ENCODE results near the gene SCIN.
"Not testable (repeated sequence)": the region's sequence is repeated elsewhere in the genome, so short reads cannot be mapped to it uniquely, and the experiment has no call there.

The SCIN gene

DNA sequence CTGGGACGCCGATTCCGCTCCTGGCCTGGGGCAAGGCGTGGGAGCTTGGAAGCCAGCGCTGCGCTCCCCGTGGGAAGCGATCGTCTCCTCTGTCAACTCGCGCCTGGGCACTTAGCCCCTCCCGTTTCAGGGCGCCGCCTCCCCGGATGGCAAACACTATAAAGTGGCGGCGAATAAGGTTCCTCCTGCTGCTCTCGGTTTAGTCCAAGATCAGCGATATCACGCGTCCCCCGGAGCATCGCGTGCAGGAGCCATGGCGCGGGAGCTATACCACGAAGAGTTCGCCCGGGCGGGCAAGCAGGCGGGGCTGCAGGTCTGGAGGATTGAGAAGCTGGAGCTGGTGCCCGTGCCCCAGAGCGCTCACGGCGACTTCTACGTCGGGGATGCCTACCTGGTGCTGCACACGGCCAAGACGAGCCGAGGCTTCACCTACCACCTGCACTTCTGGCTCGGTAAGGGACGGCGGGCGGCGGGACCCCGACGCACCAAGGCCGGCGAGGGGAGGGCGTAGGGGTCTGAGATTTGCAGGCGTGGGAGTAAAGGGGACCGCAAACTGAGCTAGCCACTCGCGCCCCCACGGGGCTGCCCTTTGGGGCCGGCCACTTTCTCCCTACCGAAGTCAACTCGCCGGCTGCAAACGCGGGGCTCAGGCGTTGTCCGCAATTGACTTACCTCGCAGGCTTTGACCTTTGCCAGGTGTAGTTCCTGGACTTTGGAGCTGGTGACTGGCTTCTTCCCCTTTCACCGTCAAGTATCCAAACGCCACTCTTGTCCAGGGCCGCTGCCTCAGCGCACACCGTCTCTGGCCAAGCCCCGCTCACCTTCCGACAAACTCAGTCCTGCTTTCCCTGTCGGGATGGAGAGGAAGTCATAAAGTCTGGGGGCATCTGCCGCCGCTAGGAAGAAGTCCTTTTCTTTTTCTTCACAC lies at the start of gene SCIN:
SCIN (plus strand) TSS at position 187 of the 928 bp plus-strand sequence; CDS start at position 254, 67 bp downstream.
- no peak for DNase-seq (ENCODE audit: low read depth in 1 of 2, low spot score in 1 of 2)

DNA sequence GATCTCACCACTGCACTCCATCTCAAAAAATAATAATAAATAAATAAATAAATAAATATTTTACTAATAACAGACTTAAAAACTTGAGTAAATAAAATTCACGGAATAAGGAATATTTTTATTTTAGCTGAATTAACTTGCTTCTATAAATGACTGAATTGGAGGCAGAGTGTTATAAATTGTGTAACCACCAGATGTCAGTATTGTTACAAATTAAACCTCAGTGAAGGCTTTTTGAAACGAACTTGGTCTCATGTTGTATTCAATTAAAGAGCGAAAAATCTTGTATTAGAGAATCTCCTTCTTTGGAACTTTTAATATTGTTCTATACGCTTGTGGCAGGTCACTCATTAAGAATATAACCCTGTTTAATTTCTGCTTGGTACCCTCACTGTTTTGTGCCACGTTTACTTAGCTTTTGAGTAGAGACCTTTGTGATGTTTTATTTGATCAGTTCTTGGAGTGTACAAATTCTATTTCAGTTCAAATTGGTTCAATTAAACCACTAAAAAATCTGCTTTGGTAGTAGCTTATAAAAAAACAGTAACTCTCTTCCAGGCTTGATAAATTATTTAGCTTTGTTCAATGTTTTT lies 45.6 kb upstream of the SCIN start:
- DNase-seq (ENCODE audit: low read depth in 1 of 2, low spot score in 1 of 2) = no peak

DNA sequence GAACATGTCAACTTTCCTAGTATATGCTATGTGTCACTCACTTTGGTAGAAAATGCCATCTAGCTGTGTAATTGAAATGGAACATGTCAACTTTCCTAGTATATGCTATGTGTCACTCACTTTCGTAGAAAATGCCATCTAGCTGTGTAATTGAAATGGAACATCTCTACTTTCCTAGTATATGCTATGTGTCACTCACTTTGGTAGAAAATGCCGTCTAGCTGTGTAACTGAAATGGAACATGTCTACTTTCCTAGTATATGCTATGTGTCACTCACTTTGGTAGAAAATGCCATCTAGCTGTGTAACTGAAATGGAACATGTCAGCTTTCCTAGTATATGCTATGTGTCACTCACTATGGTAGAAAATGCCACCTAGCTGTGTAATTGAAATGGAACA lies 43.8 kb upstream of the SCIN start:
- not testable (repeated sequence) for DNase-seq (ENCODE audit: low read depth in 1 of 2, low spot score in 1 of 2)

DNA sequence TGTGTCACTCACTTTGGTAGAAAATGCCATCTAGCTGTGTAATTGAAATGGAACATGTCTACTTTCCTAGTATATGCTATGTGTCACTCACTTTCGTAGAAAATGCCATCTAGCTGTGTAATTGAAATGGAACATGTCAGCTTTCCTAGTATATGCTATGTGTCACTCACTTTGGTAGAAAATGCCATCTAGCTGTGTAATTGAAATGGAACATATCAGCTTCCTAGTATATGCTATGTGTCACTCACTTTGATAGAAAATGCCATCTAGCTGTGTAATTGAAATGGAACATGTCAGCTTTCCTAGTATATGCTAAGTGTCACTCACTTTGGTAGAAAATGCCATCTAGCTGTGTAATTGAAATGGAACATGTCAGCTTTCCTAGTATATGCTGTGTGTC lies 42.9 kb upstream of the SCIN start:
- not testable (repeated sequence) for DNase-seq (ENCODE audit: low read depth in 1 of 2, low spot score in 1 of 2)

DNA sequence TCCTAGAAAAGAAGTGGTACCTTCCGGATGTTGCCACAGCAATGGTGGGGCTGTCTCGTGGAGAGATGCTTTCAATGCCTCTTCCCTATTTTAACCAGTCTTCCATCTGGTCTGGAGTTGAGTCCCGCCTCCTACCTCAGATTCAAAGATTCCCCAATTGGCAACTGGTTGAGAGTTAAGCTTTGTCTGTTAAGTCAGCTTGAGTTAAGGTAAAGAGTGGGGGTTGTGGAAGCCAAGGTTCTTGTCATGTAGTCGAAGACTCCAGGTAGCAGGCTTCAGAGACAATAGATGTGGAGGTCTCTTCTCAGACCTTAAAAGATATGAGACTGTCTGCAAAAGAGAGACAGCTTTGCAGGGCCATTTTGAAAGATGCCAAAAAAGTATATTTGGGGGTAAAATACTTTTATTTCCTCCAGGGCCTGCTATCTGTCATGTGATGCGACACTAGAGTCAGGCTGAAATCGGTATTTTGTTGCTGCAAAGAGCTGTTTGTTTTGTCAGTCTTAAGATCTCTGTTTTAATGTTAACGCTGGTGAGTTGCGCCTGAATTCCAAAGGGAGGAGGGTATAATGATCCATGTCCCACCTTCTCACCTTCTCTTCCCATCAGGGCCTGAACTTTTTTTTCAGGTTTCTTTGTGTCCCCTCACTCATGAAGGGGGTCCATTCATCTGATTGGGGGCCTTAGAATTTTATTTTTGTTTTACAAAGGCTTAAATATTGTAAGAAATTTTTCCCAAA lies 40.4 kb upstream of the SCIN start:
- DNase-seq (ENCODE audit: low read depth in 1 of 2, low spot score in 1 of 2) = no peak

DNA sequence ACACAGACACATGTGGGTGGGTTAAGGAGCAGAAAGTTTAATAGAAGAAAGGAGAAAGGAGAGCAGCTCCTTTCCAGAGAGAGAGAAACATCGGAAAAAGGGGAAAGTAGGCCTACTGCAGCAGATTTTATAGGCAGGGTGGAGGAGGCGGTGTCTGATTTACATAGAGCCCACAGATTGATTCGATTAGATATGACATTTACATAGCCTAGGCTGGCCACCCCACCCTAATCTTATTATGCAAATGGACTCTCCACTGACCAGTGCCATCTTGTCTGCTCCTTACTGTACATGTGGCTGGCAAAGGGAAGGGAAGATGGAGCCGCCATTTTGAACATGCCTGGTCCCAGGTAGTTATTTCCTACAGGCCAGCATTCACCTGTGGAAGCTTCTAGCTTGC lies 38.7 kb upstream of the SCIN start:
- DNase-seq (ENCODE audit: low read depth in 1 of 2, low spot score in 1 of 2) = no peak

DNA sequence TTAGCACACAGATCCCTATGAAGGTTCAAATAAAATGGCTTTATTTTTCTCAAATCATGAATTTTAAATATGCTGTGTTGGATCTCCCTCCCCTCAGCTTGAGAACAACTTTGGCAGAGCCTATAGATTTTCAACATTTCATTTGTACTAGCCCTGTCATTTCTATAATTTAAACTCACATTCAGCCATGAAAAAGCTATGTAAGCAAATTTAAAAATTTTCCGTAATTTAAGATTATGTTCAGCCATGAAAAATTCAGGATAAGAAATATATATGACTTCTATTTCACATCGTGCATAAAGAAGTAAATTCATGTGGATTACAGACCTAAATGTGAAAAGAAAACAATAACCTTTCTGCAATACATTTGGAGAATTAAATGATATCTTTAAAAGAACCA lies 36.5 kb upstream of the SCIN start:
- no peak for DNase-seq (ENCODE audit: low read depth in 1 of 2, low spot score in 1 of 2)

DNA sequence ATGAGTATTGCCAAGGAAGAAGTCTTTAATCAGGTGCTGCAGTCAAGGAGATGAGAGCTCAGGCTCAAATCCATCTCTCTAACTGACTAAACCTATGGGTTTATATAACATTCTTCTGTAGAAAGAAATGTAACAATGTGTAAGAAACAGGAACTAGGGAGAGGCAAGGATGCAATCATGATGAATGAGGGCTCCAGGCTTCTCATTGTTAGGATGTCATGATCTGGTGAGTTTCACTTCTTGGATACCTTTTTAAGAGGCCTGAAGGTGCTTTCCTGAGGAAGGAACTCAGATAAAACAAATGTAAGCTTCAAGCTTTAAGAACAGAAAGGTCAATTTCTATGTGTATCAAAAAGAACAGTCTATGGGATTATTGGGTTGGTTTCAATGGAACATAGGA lies 30.8 kb upstream of the SCIN start:
- DNase-seq (ENCODE audit: low read depth in 1 of 2, low spot score in 1 of 2) = no peak

DNA sequence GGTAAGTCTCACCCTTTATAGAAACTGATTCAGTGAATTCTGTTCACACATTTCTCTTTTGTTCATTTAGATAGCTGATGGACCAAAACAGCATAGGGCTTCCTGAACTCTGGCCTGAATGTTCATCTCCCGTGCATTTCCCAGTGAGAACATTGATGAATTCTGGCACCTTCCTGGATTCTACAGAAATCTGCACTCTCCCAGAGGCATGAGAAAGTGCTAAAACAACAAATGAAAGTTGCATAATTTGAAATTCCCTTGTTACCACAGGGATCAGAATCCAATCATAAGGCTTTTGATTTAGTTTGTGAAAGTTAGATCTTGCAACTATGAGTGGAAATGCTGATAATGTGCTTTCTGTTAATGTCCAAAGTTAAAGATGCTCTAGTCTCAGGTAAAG lies 29.7 kb upstream of the SCIN start:
- DNase-seq (ENCODE audit: low read depth in 1 of 2, low spot score in 1 of 2) = no peak

DNA sequence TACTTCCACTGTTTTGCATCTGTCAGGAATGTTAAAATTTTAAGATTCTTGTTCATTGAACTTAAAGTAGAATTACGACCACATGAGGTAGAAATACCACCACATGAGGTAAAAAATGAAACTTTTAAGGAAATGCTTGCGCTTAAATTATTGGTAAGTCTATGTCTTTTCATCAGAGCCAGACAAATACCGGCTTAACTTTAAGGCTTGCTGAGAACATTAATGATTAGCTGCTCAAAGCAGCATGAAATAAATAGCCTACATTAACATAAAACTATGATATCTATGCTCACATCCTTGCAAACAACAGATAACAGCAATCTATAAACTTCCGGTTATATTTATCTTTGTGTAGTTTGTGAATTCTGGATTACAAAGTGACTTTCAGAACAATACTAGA lies 26.9 kb upstream of the SCIN start:
- DNase-seq (ENCODE audit: low read depth in 1 of 2, low spot score in 1 of 2) = no peak

DNA sequence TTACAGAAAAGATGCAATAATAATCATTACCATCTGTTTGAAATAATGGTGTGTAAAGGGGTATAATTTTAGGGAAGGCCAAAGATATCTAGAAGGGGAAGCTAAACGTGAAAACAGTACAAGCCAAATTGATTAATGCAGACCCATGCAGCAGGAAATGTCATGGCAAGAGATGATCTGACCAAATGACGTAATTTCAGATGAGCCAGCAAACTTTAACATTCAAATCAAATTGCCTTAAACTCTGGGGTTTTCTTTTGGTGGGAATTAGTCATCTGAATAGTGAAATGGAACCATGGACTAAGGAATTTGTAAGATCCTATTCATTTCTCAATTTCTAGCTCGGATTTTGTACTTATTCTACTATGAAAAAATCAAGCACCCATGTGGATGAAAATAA lies 21.4 kb upstream of the SCIN start:
- no peak for DNase-seq (ENCODE audit: low read depth in 1 of 2, low spot score in 1 of 2)

DNA sequence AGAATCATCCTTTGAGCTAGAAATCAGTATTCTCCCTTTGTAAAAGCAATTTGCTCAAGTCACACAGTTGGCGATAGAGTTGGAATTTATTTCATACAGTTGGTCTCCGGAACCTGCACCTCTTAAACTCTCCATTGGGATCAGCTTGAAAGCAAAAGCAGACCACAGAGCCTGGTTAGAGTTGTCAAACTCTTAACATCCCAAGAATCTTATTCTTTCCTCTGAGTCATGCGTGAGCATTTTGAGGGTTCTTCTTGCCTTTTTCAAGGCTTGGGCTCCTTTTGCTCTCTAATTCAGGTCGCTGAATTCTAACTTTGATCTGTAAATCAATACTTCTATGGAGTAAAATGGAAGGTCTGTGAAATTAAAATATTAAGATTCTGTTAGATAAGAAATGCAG lies 19.6 kb upstream of the SCIN start:
- no peak for DNase-seq (ENCODE audit: low read depth in 1 of 2, low spot score in 1 of 2)

DNA sequence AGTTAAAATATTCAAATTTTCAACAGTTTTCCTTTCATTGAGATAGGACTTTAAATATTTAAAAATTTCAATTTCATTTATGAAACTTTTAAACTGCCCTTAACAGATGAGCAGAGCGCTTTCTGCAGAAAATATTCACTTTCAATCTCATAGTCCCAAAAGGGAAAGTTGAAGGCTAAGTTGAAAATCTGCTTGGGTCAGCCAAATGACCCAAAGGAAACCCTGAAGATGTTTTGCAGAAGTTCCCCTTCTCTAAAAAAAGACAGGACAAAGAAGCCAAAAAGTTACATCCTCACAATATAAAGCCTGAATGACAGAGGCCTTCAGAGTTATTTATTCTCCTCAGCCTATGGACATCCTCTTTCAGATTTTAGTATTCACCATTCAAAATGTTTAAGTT lies 17.6 kb upstream of the SCIN start:
- DNase-seq (ENCODE audit: low read depth in 1 of 2, low spot score in 1 of 2) = no peak

DNA sequence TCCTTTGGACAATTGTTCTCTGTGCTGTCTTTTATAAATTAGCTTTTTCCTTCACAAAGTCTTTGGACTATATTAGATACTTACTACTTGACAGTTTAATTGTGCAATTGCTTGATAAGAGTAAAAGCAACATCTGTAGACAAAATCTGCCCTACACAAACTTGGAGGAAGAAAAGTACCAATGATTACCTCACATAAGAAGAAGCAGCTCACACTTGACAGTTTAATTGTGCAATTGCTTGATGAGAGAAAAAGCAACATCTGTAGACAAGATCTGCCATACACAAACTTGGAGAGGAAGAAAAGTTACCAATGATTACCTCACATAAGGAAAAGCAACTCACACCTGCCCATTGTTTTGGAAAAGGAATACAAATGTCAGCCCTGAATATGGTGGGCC lies 17.1 kb upstream of the SCIN start:
- DNase-seq (ENCODE audit: low read depth in 1 of 2, low spot score in 1 of 2) = no peak

DNA sequence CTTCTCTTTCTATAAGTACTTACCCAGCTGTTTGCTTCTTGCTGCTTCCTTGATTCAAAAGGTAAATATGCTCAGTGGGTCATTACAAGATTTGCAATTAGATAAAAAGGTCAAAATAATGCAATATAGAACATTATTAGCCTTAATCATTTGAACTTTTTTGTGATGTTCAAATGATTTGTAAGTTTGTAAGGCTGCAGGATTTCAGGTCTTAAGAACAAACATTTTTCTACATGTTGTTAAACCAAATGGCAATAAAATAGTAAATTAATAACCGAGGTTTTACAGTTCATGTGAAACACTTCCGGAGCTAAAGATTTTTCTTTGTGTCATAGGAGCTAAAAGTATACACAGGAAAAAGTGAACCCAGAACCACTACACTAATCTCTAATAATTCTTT lies 16.2 kb upstream of the SCIN start:
- no peak for DNase-seq (ENCODE audit: low read depth in 1 of 2, low spot score in 1 of 2)

DNA sequence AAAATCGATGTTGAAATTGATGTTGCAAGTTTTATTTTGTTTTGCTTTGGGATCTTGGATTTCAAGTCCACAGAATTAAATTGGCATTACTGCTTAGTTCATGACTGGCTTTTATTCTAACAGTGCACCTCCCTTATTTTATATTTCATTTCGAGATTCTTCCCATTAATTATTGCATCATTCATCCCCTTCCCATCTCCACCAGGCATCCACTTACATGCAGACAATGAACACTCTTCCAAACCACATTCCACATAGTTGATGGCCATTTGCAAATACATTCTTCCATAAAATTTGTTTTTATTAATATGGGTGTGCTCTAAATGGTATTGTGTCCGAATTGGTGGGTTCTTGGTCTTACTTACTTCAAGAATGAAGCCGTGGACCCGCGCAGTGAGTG lies 15.6 kb upstream of the SCIN start:
- no peak for DNase-seq (ENCODE audit: low read depth in 1 of 2, low spot score in 1 of 2)

DNA sequence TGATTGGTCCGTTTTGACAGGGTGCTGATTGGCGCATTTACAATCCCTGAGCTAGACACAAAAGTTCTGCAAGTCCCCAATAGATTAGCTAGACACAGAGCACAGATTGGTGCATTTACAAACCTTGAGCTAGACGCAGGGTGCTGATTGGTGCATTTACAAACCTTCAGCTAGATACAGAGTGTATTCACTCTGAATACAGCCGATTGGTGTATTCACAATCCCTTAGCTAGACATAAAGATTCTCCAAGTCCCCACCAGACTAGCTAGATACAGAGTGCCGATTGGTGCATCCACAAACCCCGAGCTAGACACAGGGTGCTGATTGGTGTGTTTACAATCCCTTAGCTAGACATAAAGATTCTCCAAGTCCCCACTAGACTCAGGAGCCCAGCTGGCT lies 14.8 kb upstream of the SCIN start:
- not testable (repeated sequence) for DNase-seq (ENCODE audit: low read depth in 1 of 2, low spot score in 1 of 2)

DNA sequence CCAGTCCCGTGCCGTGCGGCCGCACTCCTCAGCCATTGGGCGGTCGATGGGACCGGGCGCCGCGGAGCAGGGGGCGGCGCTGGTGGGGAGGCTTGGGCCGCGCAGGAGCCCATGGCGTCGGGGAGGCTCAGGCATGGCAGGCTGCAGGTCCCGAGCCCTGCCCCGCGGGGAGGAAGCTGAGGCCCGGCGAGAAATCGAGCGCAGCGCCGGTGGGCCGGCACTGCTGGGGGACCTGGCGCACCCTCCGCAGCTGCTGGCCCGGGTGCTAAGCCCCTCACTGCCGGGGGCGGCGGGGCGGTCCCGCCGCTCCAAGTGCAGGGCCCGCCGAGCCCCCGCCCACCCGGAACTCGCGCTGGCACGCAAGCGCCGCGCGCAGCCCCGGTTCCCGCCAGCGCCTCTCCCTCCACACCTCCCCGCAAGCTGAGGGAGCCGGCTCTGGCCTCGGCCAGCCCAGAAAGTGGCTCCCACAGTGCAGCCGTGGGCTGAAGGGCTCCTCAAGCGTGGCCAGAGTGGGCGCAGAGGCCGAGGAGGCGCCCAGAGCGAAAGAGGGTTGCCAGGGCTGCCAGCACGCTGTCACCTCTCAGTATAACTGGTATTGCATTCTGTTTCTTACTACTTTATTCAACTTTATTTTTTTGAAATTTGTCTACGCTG lies 14.3 kb upstream of the SCIN start:
- not testable (repeated sequence) for DNase-seq (ENCODE audit: low read depth in 1 of 2, low spot score in 1 of 2)

DNA sequence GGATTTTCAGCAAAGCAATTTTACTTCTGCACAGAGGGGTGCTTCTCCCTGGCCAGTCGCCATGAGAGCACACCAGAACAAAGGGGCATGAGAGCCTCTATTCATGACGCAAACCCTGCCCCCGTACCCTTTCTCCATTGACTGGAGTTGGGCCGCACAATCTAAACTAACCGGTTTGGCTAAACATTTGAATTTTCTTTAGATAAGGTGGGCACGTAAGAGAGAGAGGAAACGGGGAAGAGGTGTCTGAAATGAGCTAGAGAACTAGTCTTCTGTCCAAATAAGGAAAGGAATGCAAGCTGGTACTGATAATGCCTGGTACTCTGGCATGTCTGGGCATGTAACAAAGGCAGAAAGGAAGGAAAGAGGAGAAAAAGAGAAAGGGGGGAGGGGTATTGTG lies 13.2 kb upstream of the SCIN start:
- no peak for DNase-seq (ENCODE audit: low read depth in 1 of 2, low spot score in 1 of 2)

DNA sequence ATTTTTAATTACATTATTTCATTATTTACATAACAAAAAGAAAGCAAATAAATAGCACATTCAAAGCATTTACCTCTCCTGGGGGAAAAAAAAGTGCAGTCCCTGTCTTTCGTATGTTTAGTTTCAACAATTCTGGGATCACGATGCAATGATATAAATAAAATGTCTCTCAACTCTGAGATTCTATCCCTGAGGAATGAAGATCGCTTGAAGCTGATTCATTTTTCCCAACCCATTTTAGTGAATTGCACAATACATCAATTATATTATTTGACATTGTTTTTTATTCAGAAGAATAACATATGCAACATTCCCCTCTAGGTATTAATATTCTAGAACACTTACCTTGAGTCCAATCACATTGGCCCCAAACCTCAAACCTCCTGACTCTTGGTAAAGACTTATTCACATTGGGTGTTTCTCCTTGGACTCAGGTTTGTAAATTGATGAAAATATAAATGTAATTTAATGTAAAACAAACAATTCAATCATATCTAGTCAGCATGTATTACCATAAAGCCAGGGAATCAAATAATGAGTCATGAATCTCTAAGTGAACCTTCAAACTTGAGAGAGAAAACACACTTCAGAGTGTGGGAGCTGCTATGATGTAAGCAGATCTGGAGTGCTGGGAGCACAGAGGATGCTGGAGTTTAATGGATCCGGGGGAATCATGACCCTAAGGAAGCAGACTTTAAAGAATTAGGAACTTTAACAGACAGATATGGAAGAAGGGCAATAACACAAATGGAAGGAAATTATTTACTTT lies 5.3 kb upstream of the SCIN start:
- no peak for DNase-seq (ENCODE audit: low read depth in 1 of 2, low spot score in 1 of 2)

DNA sequence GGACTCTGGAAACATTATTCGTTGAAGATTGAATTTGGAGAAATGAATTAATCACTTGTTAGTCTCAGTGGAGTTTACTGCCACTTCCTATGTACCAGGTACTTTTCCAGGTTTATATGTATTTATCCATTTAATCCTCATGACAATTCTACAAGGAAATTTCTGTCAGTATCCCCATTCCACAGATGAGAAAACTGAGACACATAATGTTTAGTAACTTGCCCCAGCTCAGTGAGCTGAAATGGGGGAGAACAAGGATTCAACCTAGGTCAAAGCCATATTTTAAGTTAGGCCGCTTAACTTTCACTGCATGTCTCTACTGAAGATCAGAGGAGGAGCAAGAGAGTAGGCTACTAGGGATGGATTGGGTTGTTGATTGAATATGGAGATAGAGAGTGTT lies 4.6 kb upstream of the SCIN start:
- DNase-seq (ENCODE audit: low read depth in 1 of 2, low spot score in 1 of 2) = no peak
